Keratinocyte (primary cell): ENCODE results near the gene GALNT2.

Experiments used
- CTCF ChIP-seq, 3 experiments: IDR thresholded peaks in 1 of 3; conservative IDR thresholded peaks in 1 of 3; optimal IDR thresholded peaks in 1 of 3; 2 replicates in 2 of 3; 3 replicates in 1 of 3; pipeline versions ENCODE3 to v1.5.1; 2011; ENCODE audit warnings: low read length in 3 of 3, mild to moderate bottlenecking in 3 of 3, moderate library complexity in 2 of 3, control low read depth in 1 of 3, inconsistent platforms in 1 of 3; ENCODE audit not compliant: insufficient read depth in 2 of 3; ENCODE audit errors: extremely low read depth in 1 of 3
- EZH2 ChIP-seq: IDR thresholded peaks from one replicate; pipeline ENCODE4 v1.6.1; 2012; ENCODE audit warnings: inconsistent platforms, mild to moderate bottlenecking, low read length, moderate library complexity

GRCh38 chr1:230141021-230141648, 74.1 kb downstream of the GALNT2 start:
- TF ChIP-seq CTCF (optimal IDR thresholded peaks at IDR 0.05 in 1 of 3, IDR thresholded peaks at IDR 0.05 in 1 of 3, conservative IDR thresholded peaks at IDR 0.05 in 1 of 3; ENCODE audit: extremely low read depth in 1 of 3, insufficient read depth in 2 of 3, low read length in 3 of 3) (no peak), EZH2 (no peak)
